Measurements from ENCODE around the gene AOPEP. TPM values are rescaled to one million over a fixed set of nuclear protein-coding genes. Genes with fewer than 3 reads are reported as not detected.

AOPEP gene
- total RNA-seq, 2 experiments from 2014 or later: 6.9 to 7.0 TPM

GRCh38 chr9:94867842-94868312 is 141.4 kb downstream of the AOPEP start:
- Histone ChIP-seq H3K4me1 (ENCODE audit: insufficient read depth, low read length) (peaks cover 25% of the 10 kb centered on the region), H3K36me3 (ENCODE audit: insufficient read depth, low read length) (no peaks in the 10 kb centered on the region), H3K27ac (ENCODE audit: low read depth in 1 of 2, low read length in 2 of 2) (no peak overlapping the region), H3K9me3 (ENCODE audit: control insufficient read depth in 1 of 2, insufficient read depth in 1 of 2, low read length in 2 of 2) (no peaks in the 10 kb centered on the region), H3K4me3 (ENCODE audit: low read length) (no peak overlapping the region), H3K27me3 (ENCODE audit: control insufficient read depth in 1 of 2, insufficient read depth in 2 of 2, low read length in 2 of 2) (no peaks in the 10 kb centered on the region)
- CTCF ChIA-PET: no interaction called here
- no peak for TF ChIP-seq CTCF (IDR thresholded peaks at IDR 0.05)
- DNase-seq (no peak), ATAC-seq (ENCODE audit: poor library complexity) (no peak)
- Mint-ChIP-seq H3K9me3 (peaks cover 2% of the 10 kb centered on the region), H3K27ac (no peak overlapping the region), H3K4me1 (ENCODE audit: low read depth) (peaks cover 40% of the 10 kb centered on the region), H3K4me3 (no peak overlapping the region), H3K36me3 (ENCODE audit: low read depth) (no peaks in the 10 kb centered on the region), H3K27me3 (no peaks in the 10 kb centered on the region)
- intact Hi-C loops (cut with DNase I, micrococcal nuclease): no loop called here
- POLR2A ChIA-PET: no interaction called here

- Histone ChIP-seq H3K36me3 (ENCODE audit: insufficient read depth, low read length) (no peaks in the 10 kb centered on the region), H3K4me1 (ENCODE audit: insufficient read depth, low read length) (peaks cover 25% of the 10 kb centered on the region), H3K27me3 (ENCODE audit: control insufficient read depth in 1 of 2, insufficient read depth in 2 of 2, low read length in 2 of 2) (no peaks in the 10 kb centered on the region), H3K27ac (ENCODE audit: low read depth in 1 of 2, low read length in 2 of 2) (no peak overlapping the region), H3K4me3 (ENCODE audit: low read length) (no peak overlapping the region), H3K9me3 (ENCODE audit: control insufficient read depth in 1 of 2, insufficient read depth in 1 of 2, low read length in 2 of 2) (no peaks in the 10 kb centered on the region)
- CTCF ChIA-PET: no interaction called here
- Mint-ChIP-seq H3K9me3 (peaks cover 2% of the 10 kb centered on the region), H3K27ac (no peak overlapping the region), H3K4me3 (no peak overlapping the region), H3K4me1 (ENCODE audit: low read depth) (peaks cover 39% of the 10 kb centered on the region), H3K36me3 (ENCODE audit: low read depth) (no peaks in the 10 kb centered on the region), H3K27me3 (no peaks in the 10 kb centered on the region)
- no peak for ATAC-seq (ENCODE audit: poor library complexity)
- DNase-seq: no peak
- TF ChIP-seq CTCF (IDR thresholded peaks at IDR 0.05): no peak
- intact Hi-C loops (cut with DNase I, micrococcal nuclease): no loop called here
- POLR2A ChIA-PET: no interaction called here
Measured at GRCh38 chr9:94868464-94868863, 142.0 kb downstream of the AOPEP start.

GRCh38 chr9:94869415-94869843 is 142.9 kb downstream of the AOPEP start:
- ChIA-PET CTCF (no interaction called here), POLR2A (interaction anchor here (3.1 kb wide), 1 partner anchor 9 kb away, joined by 41 read pairs; no protein-coding TSS in a partner anchor)
- Mint-ChIP-seq H3K27ac (peak overlapping the region; percentile 32), H3K27me3 (no peaks in the 10 kb centered on the region), H3K36me3 (ENCODE audit: low read depth) (no peaks in the 10 kb centered on the region), H3K9me3 (peaks cover 2% of the 10 kb centered on the region), H3K4me3 (no peak overlapping the region), H3K4me1 (ENCODE audit: low read depth) (peaks cover 30% of the 10 kb centered on the region)
- ATAC-seq (ENCODE audit: poor library complexity): no peak
- DNase-seq: no peak
- peaks cover 25% of the 10 kb centered on the region for H3K4me1 ChIP-seq (ENCODE audit: insufficient read depth, low read length)
- no peaks in the 10 kb centered on the region for H3K36me3 ChIP-seq (ENCODE audit: insufficient read depth, low read length)
- no peaks in the 10 kb centered on the region for H3K27me3 ChIP-seq (ENCODE audit: control insufficient read depth in 1 of 2, insufficient read depth in 2 of 2, low read length in 2 of 2)
- no peak overlapping the region for H3K4me3 ChIP-seq (ENCODE audit: low read length)
- no peak for TF ChIP-seq CTCF (IDR thresholded peaks at IDR 0.05)
- no peaks in the 10 kb centered on the region for H3K9me3 ChIP-seq (ENCODE audit: control insufficient read depth in 1 of 2, insufficient read depth in 1 of 2, low read length in 2 of 2)
- intact Hi-C loops (cut with DNase I, micrococcal nuclease): no loop called here
- no peak overlapping the region for H3K27ac ChIP-seq (ENCODE audit: low read depth in 1 of 2, low read length in 2 of 2)

Measured in CD4-positive, alpha-beta T cell (primary cell).